ENCODE data around the gene ROR2.

GRCh38 chr9:91833096-91833877 lies 116.7 kb downstream of the ROR2 start:
- no peak for TF ChIP-seq POLR2AphosphoS5 (IDR thresholded peaks at IDR 0.05; ENCODE audit: low read depth, low read length)
- TF ChIP-seq REST (IDR thresholded peaks at IDR 0.05; ENCODE audit: insufficient read depth in 1 of 2, low read depth in 2 of 2, low read length in 2 of 2), result no peak
- no peak for TF ChIP-seq TAF1 (IDR thresholded peaks at IDR 0.05; ENCODE audit: borderline replicate concordance, insufficient read depth, low read length)
- no peak for TF ChIP-seq FOXP2 (optimal IDR thresholded peaks at IDR 0.05; ENCODE audit: borderline replicate concordance, extremely low read depth, extremely low read length, insufficient read depth)
- no peak for TF ChIP-seq SIN3A (IDR thresholded peaks at IDR 0.05; ENCODE audit: borderline replicate concordance, insufficient read depth, low read length)
